AG08395 (cell line): Measurements from ENCODE around the gene NCCRP1.
"Not testable (repeated sequence)": the region's sequence is repeated elsewhere in the genome, so short reads cannot be mapped to it uniquely, and the experiment has no call there.

Experiments used
- DNase-seq: peaks from one replicate; pipeline ENCODE4 v3.0.0; 2012; ENCODE audit warnings: mixed read lengths, low spot score

The NCCRP1 gene

GRCh38 chr19:39207293-39207836 lies 10.6 kb downstream of the NCCRP1 start:
- no peak for DNase-seq

- no peak for DNase-seq
These were observed 11.5 kb downstream of the NCCRP1 start for GRCh38 chr19:39208175-39208795.

GRCh38 chr19:39209196-39209595 lies 12.4 kb downstream of the NCCRP1 start:
- no peak for DNase-seq

GRCh38 chr19:39211731-39212374 lies 15.1 kb downstream of the NCCRP1 start:
- no peak for DNase-seq

- DNase-seq = no peak
These were observed 15.6 kb downstream of the NCCRP1 start for GRCh38 chr19:39212375-39212742.

- DNase-seq = not testable (repeated sequence)
These were observed 18.6 kb downstream of the NCCRP1 start for GRCh38 chr19:39215323-39215722.

- no peak for DNase-seq
These were observed 20.3 kb downstream of the NCCRP1 start for GRCh38 chr19:39217094-39217493.

- DNase-seq = no peak
These were observed 21.7 kb downstream of the NCCRP1 start for GRCh38 chr19:39218230-39219007.

- DNase-seq = not testable (repeated sequence)
These were observed 22.3 kb downstream of the NCCRP1 start for GRCh38 chr19:39219108-39219507.

GRCh38 chr19:39223703-39224279 lies 27.0 kb downstream of the NCCRP1 start:
- peak; percentile 60 for DNase-seq

- no peak for DNase-seq
These were observed 28.1 kb downstream of the NCCRP1 start for GRCh38 chr19:39224910-39225309.

GRCh38 chr19:39230096-39230764 lies 33.5 kb downstream of the NCCRP1 start:
- DNase-seq = no peak

GRCh38 chr19:39232708-39233107 lies 35.9 kb downstream of the NCCRP1 start:
- DNase-seq = no peak

GRCh38 chr19:39236527-39236926 lies 39.8 kb downstream of the NCCRP1 start:
- DNase-seq = no peak

GRCh38 chr19:39237200-39238184 lies 40.7 kb downstream of the NCCRP1 start:
- DNase-seq = no peak

GRCh38 chr19:39238209-39238608 lies 41.4 kb downstream of the NCCRP1 start:
- DNase-seq = no peak

GRCh38 chr19:39238944-39239343 lies 42.2 kb downstream of the NCCRP1 start:
- DNase-seq = no peak

GRCh38 chr19:39240421-39240820 lies 43.7 kb downstream of the NCCRP1 start:
- no peak for DNase-seq

- DNase-seq = not testable (repeated sequence)
These were observed 47.0 kb downstream of the NCCRP1 start for GRCh38 chr19:39243741-39244140.

- not testable (repeated sequence) for DNase-seq
These were observed 47.8 kb downstream of the NCCRP1 start, which contains the start of gene IFNL3 for GRCh38 chr19:39244410-39245100. Gene IFNL3, minus strand, starts transcription at chr19:39245006. Its CDS starts 39 bp downstream, at chr19:39244967.
